ENCODE measurements around the gene RDM1.

The RDM1 gene, protein sequence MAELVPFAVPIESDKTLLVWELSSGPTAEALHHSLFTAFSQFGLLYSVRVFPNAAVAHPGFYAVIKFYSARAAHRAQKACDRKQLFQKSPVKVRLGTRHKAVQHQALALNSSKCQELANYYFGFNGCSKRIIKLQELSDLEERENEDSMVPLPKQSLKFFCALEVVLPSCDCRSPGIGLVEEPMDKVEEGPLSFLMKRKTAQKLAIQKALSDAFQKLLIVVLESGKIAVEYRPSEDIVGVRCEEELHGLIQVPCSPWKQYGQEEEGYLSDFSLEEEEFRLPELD

GRCh38 chr17:35930211-35931065, at the start of gene RDM1:
Gene RDM1 (minus strand): TSS chr17:35930773. CDS start chr17:35930727, 46 bp downstream.
- POLR2A ChIA-PET = interaction anchor here (0.5 to 2.0 kb wide), 25 partner anchors 9 to 1179 kb away, joined by 3 to 22 read pairs (median 3); partner anchors contain the start of genes LYZL6 and TAF15
- CTCF ChIA-PET = interaction anchor here (0.5 to 1.3 kb wide), 4 partner anchors 17 to 218 kb away, joined by 3 to 6 read pairs (median 4); no protein-coding TSS in a partner anchor
- TF ChIP-seq SUZ12 (IDR thresholded peaks at IDR 0.05) (no peak), SP1 (IDR thresholded peaks at IDR 0.05) (no peak), L3MBTL2 (conservative IDR thresholded peaks at IDR 0.05) (peak; percentile 96), NFRKB (IDR thresholded peaks at IDR 0.05) (no peak), BHLHE40 (IDR thresholded peaks at IDR 0.05; ENCODE audit: borderline replicate concordance) (no peak), TARDBP (IDR thresholded peaks at IDR 0.05) (no peak)
- TF ChIP-seq, protein P1, sequence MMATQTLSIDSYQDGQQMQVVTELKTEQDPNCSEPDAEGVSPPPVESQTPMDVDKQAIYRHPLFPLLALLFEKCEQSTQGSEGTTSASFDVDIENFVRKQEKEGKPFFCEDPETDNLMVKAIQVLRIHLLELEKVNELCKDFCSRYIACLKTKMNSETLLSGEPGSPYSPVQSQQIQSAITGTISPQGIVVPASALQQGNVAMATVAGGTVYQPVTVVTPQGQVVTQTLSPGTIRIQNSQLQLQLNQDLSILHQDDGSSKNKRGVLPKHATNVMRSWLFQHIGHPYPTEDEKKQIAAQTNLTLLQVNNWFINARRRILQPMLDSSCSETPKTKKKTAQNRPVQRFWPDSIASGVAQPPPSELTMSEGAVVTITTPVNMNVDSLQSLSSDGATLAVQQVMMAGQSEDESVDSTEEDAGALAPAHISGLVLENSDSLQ (IDR thresholded peaks at IDR 0.05) = no peak
- peak; percentile 86 for DNase-seq (ENCODE audit: extremely low spot score)

DNA sequence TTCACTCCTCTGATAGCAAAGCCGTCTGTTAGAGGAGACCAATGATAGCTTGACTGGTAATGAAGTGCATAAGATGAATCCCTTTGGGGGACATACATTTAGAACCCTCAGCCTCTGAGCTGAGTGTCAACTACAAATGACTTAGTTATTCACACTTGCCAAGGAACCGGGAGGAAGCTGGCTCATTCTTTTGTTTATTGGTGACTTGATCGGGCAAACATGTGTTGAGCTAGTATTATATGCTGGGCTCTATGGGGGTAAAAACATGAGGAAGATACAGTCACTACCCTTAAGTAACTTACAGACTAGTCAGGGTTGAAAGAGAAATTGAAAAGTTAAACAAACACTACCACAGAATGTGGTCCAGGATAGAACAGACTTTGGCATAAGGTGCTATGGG, 47.8 kb upstream of the RDM1 start:
- POLR2A ChIA-PET = no interaction called here
- no peak for DNase-seq (ENCODE audit: extremely low spot score)
- CTCF ChIA-PET = interaction anchor here (0.6 to 2.0 kb wide), 4 partner anchors 39 to 170 kb away, joined by 3 to 10 read pairs (median 6); no protein-coding TSS in a partner anchor
- TF ChIP-seq FOXA1 (IDR thresholded peaks at IDR 0.05) = no peak
- no peak for TF ChIP-seq ELF4 (IDR thresholded peaks at IDR 0.05)
- TF ChIP-seq LEF1 (IDR thresholded peaks at IDR 0.05; ENCODE audit: borderline replicate concordance) = no peak
- TF ChIP-seq BHLHE40 (IDR thresholded peaks at IDR 0.05; ENCODE audit: borderline replicate concordance) = no peak
- no peak for TF ChIP-seq SP1 (IDR thresholded peaks at IDR 0.05)
- TF ChIP-seq FOXM1 (IDR thresholded peaks at IDR 0.05; ENCODE audit: borderline replicate concordance) = no peak
- TF ChIP-seq, protein P1 (IDR thresholded peaks at IDR 0.05) = no peak
- TF ChIP-seq CTBP1 (IDR thresholded peaks at IDR 0.05; ENCODE audit: borderline replicate concordance) = no peak
- no peak for TF ChIP-seq ARNT (IDR thresholded peaks at IDR 0.05)
- no peak for TF ChIP-seq L3MBTL2 (conservative IDR thresholded peaks at IDR 0.05)
- no peak for TF ChIP-seq TARDBP (IDR thresholded peaks at IDR 0.05)
- no peak for TF ChIP-seq FOXK2 (IDR thresholded peaks at IDR 0.05)
- TF ChIP-seq NFRKB (IDR thresholded peaks at IDR 0.05) = no peak
- TF ChIP-seq SUZ12 (IDR thresholded peaks at IDR 0.05) = no peak
- TF ChIP-seq HDGF (IDR thresholded peaks at IDR 0.05; ENCODE audit: borderline replicate concordance) = no peak
- TF ChIP-seq ZNF384 (IDR thresholded peaks at IDR 0.05) = no peak

DNA sequence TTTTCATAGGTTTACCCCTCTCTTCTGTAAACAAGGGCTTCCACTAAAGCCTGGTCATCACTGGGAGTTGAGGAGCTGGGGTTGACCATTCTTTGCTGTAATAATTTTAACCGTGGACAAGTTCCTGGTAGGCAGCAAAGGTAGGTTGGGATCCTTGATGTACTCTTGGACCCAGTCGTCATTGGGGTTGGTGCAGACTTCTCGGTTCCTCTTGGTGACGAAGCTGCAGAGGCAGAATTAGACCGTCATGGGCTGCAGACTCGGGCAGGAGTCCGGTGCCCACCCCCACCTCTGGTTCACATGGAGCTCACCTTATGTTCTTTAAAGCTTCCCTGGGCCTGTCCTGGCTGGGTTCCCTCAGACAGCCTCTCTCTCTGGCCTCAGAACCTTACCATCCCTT, 46.9 kb upstream of the RDM1 start:
- TF ChIP-seq FOXM1 (IDR thresholded peaks at IDR 0.05; ENCODE audit: borderline replicate concordance) (no peak), ELF4 (IDR thresholded peaks at IDR 0.05) (no peak), LEF1 (IDR thresholded peaks at IDR 0.05; ENCODE audit: borderline replicate concordance) (no peak), L3MBTL2 (conservative IDR thresholded peaks at IDR 0.05) (no peak), FOXA1 (IDR thresholded peaks at IDR 0.05) (no peak), NFRKB (IDR thresholded peaks at IDR 0.05) (no peak), SUZ12 (IDR thresholded peaks at IDR 0.05) (no peak), TARDBP (IDR thresholded peaks at IDR 0.05) (no peak), ZNF384 (IDR thresholded peaks at IDR 0.05) (no peak), SP1 (IDR thresholded peaks at IDR 0.05) (no peak), ARNT (IDR thresholded peaks at IDR 0.05) (no peak), BHLHE40 (IDR thresholded peaks at IDR 0.05; ENCODE audit: borderline replicate concordance) (no peak), FOXK2 (IDR thresholded peaks at IDR 0.05) (no peak), CTBP1 (IDR thresholded peaks at IDR 0.05; ENCODE audit: borderline replicate concordance) (no peak), HDGF (IDR thresholded peaks at IDR 0.05; ENCODE audit: borderline replicate concordance) (no peak)
- TF ChIP-seq, protein P1 (IDR thresholded peaks at IDR 0.05) = no peak
- ChIA-PET POLR2A (no interaction called here), CTCF (interaction anchor here (0.6 to 2.0 kb wide), 3 partner anchors 39 to 171 kb away, joined by 3 to 10 read pairs (median 9); no protein-coding TSS in a partner anchor)
- no peak for DNase-seq (ENCODE audit: extremely low spot score)

GRCh38 chr17:35973333-35974260, 43.0 kb upstream of the RDM1 start:
- no peak for DNase-seq (ENCODE audit: extremely low spot score)
- no peak for TF ChIP-seq CTBP1 (IDR thresholded peaks at IDR 0.05; ENCODE audit: borderline replicate concordance)
- no peak for TF ChIP-seq HDGF (IDR thresholded peaks at IDR 0.05; ENCODE audit: borderline replicate concordance)
- no peak for TF ChIP-seq ELF4 (IDR thresholded peaks at IDR 0.05)
- TF ChIP-seq NFRKB (IDR thresholded peaks at IDR 0.05) = no peak
- no peak for TF ChIP-seq FOXK2 (IDR thresholded peaks at IDR 0.05)
- TF ChIP-seq L3MBTL2 (conservative IDR thresholded peaks at IDR 0.05) = no peak
- no peak for TF ChIP-seq SP1 (IDR thresholded peaks at IDR 0.05)
- TF ChIP-seq BHLHE40 (IDR thresholded peaks at IDR 0.05; ENCODE audit: borderline replicate concordance) = no peak
- TF ChIP-seq FOXM1 (IDR thresholded peaks at IDR 0.05; ENCODE audit: borderline replicate concordance) = no peak
- TF ChIP-seq ARNT (IDR thresholded peaks at IDR 0.05) = no peak
- POLR2A ChIA-PET = no interaction called here
- CTCF ChIA-PET = interaction anchor here (1.1 kb wide), 1 partner anchor 99 kb away, joined by 6 read pairs; no protein-coding TSS in a partner anchor
